A549 (cell line): ENCODE measurements around the gene GAREM1.

Experiments
- BCL3 ChIP-seq: fragments of >200 bp; sonication (Bioruptor Twin); formaldehyde crosslinking; IDR thresholded peaks from 3 replicates; pipeline ENCODE4 v1.6.1; 2016
- CEBPB ChIP-seq, 2 experiments: fragments of >200 bp in 1 of 2; sonication (Bioruptor Twin) in 1 of 2; formaldehyde crosslinking in 1 of 2; IDR thresholded peaks; 2 replicates each; pipeline ENCODE4 v1.6.1; 2012 to 2016
- EHF ChIP-seq: fragments of 250-450 bp; sonication (Bioruptor Pico); IDR thresholded peaks from 2 replicates; pipeline ENCODE4 v1.5.0; 2020; ENCODE audit warnings: mild to moderate bottlenecking
- EP300 ChIP-seq, 2 experiments: fragments of >200 bp; sonication (Bioruptor Twin); formaldehyde crosslinking; IDR thresholded peaks; 2 replicates in 1 of 2; 3 replicates in 1 of 2; pipeline ENCODE4 v1.6.1; 2016 to 2017
- FOSL2 ChIP-seq, 2 experiments: fragments of 450-650 bp in 1 of 2; fragments of >200 bp in 1 of 2; sonication (Bioruptor Twin) in 1 of 2; formaldehyde crosslinking; IDR thresholded peaks; 2 replicates each; pipeline versions ENCODE4 v1.5.0 to v1.6.1; 2016 to 2020; ENCODE audit warnings: mild to moderate bottlenecking in 1 of 2, moderate library complexity in 1 of 2
- JUN ChIP-seq, 2 experiments: fragments of >200 bp; sonication (Bioruptor Twin); formaldehyde crosslinking; IDR thresholded peaks; 2 replicates in 1 of 2; 3 replicates in 1 of 2; pipeline ENCODE4 v1.6.1; 2016 to 2017
- MAFK ChIP-seq: fragments of 450-650 bp; IDR thresholded peaks from 2 replicates; pipeline ENCODE4 v1.6.1; 2014; ENCODE audit not compliant: partially characterized antibody
- MAX ChIP-seq: IDR thresholded peaks from 2 replicates; pipeline ENCODE4 v1.6.1; 2012
- MAZ ChIP-seq: fragments of 150-350 bp; IDR thresholded peaks from 2 replicates; pipeline ENCODE4 v1.6.1; 2014; ENCODE audit warnings: antibody characterized with exemption, low read depth, low read length, borderline replicate concordance
- POLR2A ChIP-seq: IDR thresholded peaks from 2 replicates; pipeline ENCODE4 v1.6.1; 2012; ENCODE audit warnings: mild to moderate bottlenecking, low read length
- SREBF2 ChIP-seq: fragments of 450-650 bp; IDR thresholded peaks from 2 replicates; pipeline ENCODE4 v1.6.1; 2014; ENCODE audit warnings: mild to moderate bottlenecking, moderate library complexity
- TF ChIP-seq, protein P1 (sequence below): fragments of >200 bp; sonication (Bioruptor Twin); formaldehyde crosslinking; IDR thresholded peaks from 3 replicates; pipeline ENCODE4 v1.5.1; 2016
- TF ChIP-seq, protein P2 (sequence below): fragments of 150-350 bp; IDR thresholded peaks from 2 replicates; pipeline ENCODE4 v1.6.1; 2014; ENCODE audit warnings: low read depth, mild to moderate bottlenecking, low read length
- TF ChIP-seq, protein P3 (sequence below): fragments of 450-650 bp; IDR thresholded peaks from 2 replicates; pipeline ENCODE4 v1.6.1; 2014; ENCODE audit warnings: antibody characterized with exemption

DNA sequence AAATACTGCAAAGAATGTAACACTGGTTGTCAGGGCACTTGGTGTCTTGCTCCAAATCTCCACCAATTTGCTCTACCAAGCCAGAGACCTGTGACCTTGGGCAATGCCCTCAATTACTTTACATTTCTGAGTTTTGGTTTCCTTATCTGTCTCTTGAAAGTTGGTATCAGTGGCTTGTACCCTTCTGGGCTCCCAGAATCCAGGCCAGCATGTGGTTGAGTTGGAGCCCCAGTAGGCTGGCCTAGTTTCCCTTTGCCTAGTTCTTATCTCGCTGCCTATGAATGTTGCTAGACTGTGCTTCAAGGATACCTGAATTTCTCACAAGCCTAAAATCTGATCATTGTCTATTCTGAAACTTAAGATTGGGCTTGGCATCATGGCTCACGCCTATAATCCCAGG, 254.3 kb downstream of the GAREM1 start:
- TF ChIP-seq, protein P1, sequence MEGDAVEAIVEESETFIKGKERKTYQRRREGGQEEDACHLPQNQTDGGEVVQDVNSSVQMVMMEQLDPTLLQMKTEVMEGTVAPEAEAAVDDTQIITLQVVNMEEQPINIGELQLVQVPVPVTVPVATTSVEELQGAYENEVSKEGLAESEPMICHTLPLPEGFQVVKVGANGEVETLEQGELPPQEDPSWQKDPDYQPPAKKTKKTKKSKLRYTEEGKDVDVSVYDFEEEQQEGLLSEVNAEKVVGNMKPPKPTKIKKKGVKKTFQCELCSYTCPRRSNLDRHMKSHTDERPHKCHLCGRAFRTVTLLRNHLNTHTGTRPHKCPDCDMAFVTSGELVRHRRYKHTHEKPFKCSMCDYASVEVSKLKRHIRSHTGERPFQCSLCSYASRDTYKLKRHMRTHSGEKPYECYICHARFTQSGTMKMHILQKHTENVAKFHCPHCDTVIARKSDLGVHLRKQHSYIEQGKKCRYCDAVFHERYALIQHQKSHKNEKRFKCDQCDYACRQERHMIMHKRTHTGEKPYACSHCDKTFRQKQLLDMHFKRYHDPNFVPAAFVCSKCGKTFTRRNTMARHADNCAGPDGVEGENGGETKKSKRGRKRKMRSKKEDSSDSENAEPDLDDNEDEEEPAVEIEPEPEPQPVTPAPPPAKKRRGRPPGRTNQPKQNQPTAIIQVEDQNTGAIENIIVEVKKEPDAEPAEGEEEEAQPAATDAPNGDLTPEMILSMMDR: no peak
- TF ChIP-seq, protein P2, sequence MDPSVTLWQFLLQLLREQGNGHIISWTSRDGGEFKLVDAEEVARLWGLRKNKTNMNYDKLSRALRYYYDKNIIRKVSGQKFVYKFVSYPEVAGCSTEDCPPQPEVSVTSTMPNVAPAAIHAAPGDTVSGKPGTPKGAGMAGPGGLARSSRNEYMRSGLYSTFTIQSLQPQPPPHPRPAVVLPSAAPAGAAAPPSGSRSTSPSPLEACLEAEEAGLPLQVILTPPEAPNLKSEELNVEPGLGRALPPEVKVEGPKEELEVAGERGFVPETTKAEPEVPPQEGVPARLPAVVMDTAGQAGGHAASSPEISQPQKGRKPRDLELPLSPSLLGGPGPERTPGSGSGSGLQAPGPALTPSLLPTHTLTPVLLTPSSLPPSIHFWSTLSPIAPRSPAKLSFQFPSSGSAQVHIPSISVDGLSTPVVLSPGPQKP: no peak
- no peak for TF ChIP-seq EHF (CRISPR knock-in tag)
- TF ChIP-seq POLR2A: no peak
- no peak for TF ChIP-seq JUN (IDR thresholded peaks at IDR 0.05)
- no peak for TF ChIP-seq BCL3
- no peak for TF ChIP-seq MAZ
- TF ChIP-seq SREBF2: no peak
- no peak for TF ChIP-seq EP300 (IDR thresholded peaks at IDR 0.05)
- TF ChIP-seq CEBPB (IDR thresholded peaks at IDR 0.05): no peak
- TF ChIP-seq FOSL2 (IDR thresholded peaks at IDR 0.05): no peak
- TF ChIP-seq FOSL2 (CRISPR knock-in tag; IDR thresholded peaks at IDR 0.05): no peak
- TF ChIP-seq, protein P3, sequence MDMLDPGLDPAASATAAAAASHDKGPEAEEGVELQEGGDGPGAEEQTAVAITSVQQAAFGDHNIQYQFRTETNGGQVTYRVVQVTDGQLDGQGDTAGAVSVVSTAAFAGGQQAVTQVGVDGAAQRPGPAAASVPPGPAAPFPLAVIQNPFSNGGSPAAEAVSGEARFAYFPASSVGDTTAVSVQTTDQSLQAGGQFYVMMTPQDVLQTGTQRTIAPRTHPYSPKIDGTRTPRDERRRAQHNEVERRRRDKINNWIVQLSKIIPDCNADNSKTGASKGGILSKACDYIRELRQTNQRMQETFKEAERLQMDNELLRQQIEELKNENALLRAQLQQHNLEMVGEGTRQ: no peak
- TF ChIP-seq MAX: no peak
- TF ChIP-seq MAFK: no peak
